Osteocyte (in vitro differentiated cells): ENCODE results near the gene GALR3. TPM values are rescaled to one million over a fixed set of nuclear protein-coding genes. Genes with fewer than 3 reads are reported as not detected.

Experiments
- DNase-seq: peaks from one replicate; pipeline ENCODE4 v3.0.0; 2021; ENCODE audit warnings: mixed read lengths; ENCODE audit not compliant: unreplicated experiment; ENCODE audit errors: extremely low spot score
- H3K27ac Mint-ChIP-seq: one replicate; pipeline ENCODE4 v1.8.0; 2021; ENCODE audit warnings: mild to moderate bottlenecking, mixed read lengths; ENCODE audit not compliant: unreplicated experiment
- H3K27me3 Mint-ChIP-seq: one replicate; pipeline ENCODE4 v1.8.0; 2021; ENCODE audit warnings: mixed read lengths; ENCODE audit not compliant: unreplicated experiment
- H3K36me3 Mint-ChIP-seq: one replicate; pipeline ENCODE4 v1.8.0; 2021; ENCODE audit warnings: mixed read lengths; ENCODE audit not compliant: unreplicated experiment
- H3K4me1 Mint-ChIP-seq: one replicate; pipeline ENCODE4 v1.8.0; 2021; ENCODE audit warnings: mixed read lengths; ENCODE audit not compliant: unreplicated experiment
- H3K4me3 Mint-ChIP-seq: one replicate; pipeline ENCODE4 v1.8.0; 2021; ENCODE audit warnings: mild to moderate bottlenecking, moderate library complexity, mixed read lengths; ENCODE audit not compliant: unreplicated experiment
- H3K9me3 Mint-ChIP-seq: one replicate; pipeline ENCODE4 v1.8.0; 2021; ENCODE audit warnings: mixed read lengths; ENCODE audit not compliant: unreplicated experiment
- total RNA-seq: library from RNA; stranded (reverse); gene quantifications from 2 replicates; pipeline ENCODE4 v1.2.1, GENCODE V29; 2021
- TF ChIP-seq, protein P1 (sequence below): fragments of 200-600 bp; sonication (generic); IDR thresholded peaks from 2 replicates; pipeline ENCODE4 v1.5.0; 2021; ENCODE audit warnings: antibody characterized with exemption, mild to moderate bottlenecking, moderate library complexity

The GALR3 gene
- total RNA-seq, 1 donor from 2014 or later: 0.48 TPM

DNA sequence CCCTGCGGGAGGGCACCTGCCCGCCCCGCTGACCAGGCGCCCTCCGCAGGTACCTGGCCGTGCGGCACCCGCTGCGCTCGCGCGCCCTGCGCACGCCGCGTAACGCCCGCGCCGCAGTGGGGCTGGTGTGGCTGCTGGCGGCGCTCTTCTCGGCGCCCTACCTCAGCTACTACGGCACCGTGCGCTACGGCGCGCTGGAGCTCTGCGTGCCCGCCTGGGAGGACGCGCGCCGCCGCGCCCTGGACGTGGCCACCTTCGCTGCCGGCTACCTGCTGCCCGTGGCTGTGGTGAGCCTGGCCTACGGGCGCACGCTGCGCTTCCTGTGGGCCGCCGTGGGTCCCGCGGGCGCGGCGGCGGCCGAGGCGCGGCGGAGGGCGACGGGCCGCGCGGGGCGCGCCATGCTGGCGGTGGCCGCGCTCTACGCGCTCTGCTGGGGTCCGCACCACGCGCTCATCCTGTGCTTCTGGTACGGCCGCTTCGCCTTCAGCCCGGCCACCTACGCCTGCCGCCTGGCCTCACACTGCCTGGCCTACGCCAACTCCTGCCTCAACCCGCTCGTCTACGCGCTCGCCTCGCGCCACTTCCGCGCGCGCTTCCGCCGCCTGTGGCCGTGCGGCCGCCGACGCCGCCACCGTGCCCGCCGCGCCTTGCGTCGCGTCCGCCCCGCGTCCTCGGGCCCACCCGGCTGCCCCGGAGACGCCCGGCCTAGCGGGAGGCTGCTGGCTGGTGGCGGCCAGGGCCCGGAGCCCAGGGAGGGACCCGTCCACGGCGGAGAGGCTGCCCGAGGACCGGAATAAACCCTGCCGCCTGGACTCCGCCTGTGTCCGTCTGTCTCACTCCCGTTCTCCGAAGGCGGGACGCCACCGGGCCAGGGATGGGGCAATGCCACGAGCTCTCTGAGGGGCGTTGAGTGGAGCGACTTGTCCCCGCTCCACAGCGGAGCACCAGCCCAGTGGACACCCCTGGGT is 1.8 kb downstream of the GALR3 start:
- DNase-seq: no peak
- Mint-ChIP-seq H3K36me3 (peaks cover 6% of the 10 kb centered on the region), H3K9me3 (no peaks in the 10 kb centered on the region), H3K4me3 (peak overlapping the region; percentile 61), H3K4me1 (peaks cover 5% of the 10 kb centered on the region), H3K27ac (no peak overlapping the region), H3K27me3 (peaks cover 6% of the 10 kb centered on the region)
- TF ChIP-seq, protein P1, sequence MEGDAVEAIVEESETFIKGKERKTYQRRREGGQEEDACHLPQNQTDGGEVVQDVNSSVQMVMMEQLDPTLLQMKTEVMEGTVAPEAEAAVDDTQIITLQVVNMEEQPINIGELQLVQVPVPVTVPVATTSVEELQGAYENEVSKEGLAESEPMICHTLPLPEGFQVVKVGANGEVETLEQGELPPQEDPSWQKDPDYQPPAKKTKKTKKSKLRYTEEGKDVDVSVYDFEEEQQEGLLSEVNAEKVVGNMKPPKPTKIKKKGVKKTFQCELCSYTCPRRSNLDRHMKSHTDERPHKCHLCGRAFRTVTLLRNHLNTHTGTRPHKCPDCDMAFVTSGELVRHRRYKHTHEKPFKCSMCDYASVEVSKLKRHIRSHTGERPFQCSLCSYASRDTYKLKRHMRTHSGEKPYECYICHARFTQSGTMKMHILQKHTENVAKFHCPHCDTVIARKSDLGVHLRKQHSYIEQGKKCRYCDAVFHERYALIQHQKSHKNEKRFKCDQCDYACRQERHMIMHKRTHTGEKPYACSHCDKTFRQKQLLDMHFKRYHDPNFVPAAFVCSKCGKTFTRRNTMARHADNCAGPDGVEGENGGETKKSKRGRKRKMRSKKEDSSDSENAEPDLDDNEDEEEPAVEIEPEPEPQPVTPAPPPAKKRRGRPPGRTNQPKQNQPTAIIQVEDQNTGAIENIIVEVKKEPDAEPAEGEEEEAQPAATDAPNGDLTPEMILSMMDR: no peak

DNA sequence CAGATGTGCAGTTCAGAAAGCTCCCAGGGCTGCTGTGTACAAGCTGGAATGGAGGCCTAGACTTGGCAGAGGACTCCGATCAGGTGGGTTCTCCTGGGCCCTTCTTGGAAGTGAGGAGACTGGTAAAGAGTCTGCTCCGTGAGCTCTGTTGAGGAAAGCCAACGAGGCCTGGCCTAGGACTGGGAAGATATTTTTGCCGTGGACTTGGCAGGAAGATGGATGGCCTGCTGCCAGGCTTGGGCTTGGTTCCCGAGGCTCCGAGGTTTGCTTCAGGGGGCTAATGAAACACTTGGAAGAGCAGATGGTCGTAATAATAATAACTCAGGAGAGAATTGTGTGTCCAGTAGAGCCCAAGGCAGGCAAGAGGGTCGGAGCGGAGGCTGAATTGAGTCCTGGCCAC is 3.9 kb downstream of the GALR3 start:
- Mint-ChIP-seq H3K27me3 (no peaks in the 10 kb centered on the region), H3K36me3 (peaks cover 10% of the 10 kb centered on the region), H3K27ac (no peak overlapping the region), H3K4me1 (peaks cover 4% of the 10 kb centered on the region), H3K4me3 (no peak overlapping the region), H3K9me3 (no peaks in the 10 kb centered on the region)
- DNase-seq: no peak
- TF ChIP-seq, protein P1: no peak

DNA sequence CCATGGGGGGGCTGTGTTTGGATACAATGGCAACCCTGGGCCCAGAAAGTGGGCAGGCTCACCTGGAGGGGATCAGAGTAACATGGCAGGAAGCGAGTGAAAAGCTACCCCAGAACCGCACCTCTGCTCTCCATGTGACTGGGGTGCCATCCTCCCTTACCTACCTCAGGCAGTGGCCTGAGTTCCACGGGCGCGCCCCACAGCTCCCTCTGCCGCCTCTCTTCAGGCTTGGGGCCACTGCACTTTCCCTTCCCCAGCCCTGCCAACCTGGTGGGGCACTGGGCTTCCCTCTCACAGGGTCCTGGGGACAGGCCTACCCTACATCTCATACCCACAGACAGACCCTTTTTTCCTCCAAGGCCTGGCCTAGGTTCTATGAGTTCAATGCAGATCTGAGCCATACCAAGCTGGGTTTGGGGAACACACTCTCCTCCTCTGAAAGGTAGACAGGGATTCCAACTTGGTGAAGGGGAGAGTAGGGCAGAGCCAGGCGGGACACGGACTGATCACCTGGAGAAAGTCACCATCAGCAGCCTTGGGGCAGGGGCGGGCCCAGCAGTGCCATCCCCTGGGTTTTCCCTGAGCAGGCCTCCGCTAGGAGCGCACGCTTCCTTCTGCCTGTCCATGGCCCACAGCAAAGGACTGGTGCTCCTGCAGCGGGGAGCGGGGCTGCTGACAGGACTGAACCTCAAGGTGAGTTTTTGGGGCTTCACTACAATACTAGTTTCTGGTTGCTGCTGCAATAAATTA is 7.1 kb downstream of the GALR3 start:
- Mint-ChIP-seq H3K27me3 (no peaks in the 10 kb centered on the region), H3K4me3 (no peak overlapping the region)

DNA sequence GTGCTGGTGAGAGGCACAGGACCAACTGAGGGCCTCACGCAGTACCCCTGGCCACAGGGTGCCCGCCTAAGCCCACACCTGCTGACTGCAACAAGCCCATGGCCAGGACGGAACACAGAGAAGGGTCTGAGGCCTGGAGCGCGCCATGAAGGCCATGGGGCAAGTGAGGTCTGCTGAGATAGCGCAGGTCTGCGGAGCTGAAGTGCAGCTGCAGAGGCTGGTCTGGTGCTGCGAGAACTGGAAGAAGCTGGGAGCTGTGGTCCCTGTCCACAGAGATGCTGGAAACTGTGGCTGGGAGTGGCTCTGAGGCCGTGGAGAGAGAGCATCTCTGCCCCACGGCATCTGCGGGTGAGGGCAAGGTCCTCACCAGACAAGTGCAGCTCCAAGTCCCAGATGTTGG is 8.3 kb downstream of the GALR3 start:
- Mint-ChIP-seq H3K36me3 (peaks cover 16% of the 10 kb centered on the region), H3K9me3 (no peaks in the 10 kb centered on the region), H3K4me1 (peaks cover 1% of the 10 kb centered on the region), H3K27me3 (no peaks in the 10 kb centered on the region), H3K4me3 (no peak overlapping the region), H3K27ac (no peak overlapping the region)
- TF ChIP-seq, protein P1: no peak
- DNase-seq: no peak

More for the DNA sequence above, 7.1 kb downstream of the GALR3 start:
- TF ChIP-seq, protein P1: no peak
- no peak for DNase-seq
- Mint-ChIP-seq H3K4me1 (peaks cover 1% of the 10 kb centered on the region), H3K9me3 (no peaks in the 10 kb centered on the region), H3K27ac (no peak overlapping the region), H3K36me3 (peaks cover 16% of the 10 kb centered on the region)
